ENCODE measurements around the gene MGAT5.
A peak's percentile ranks its signal among the peaks of the same experiment; 100 is the strongest.

Gene MGAT5

DNA sequence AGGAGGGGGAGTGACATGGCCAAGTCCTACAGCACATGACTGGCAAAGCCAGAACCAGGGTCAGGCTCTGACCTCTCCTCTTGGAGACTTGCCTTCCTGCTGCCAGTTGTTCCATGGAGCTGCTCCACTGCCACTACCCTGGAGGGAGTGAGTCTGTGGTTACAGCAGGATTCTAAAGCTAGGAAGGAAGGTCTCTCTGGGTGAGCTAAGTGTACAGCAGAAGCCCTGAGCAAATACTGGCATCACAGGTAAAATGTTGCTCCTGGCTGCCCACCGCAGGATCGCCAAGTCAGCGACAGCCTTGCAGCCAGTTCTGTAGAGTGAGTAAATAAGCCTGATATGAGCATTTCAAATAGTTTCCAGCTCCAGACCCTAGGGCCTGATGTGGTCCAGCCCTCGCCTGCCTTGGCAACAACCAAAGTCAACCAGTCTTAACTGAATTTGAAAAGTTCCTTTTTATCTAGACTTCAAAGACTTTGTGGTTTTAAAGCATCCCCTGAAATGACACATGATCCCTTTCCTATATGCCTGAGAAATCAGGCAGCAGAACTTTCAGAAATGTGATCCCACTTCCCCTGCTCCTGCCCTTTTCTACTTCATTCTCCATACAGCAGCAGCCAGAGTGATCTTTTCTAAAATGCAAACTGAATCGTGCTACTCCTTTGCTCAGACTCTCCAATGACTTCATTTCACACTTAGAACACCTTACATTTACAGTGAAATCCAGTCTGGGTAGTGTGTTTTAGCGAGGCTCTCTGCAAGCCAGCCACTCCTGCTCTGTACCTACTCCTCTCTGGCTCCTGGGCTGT lies 114.3 kb downstream of the MGAT5 start:
- DNase-seq, result peak; percentile 27

DNA sequence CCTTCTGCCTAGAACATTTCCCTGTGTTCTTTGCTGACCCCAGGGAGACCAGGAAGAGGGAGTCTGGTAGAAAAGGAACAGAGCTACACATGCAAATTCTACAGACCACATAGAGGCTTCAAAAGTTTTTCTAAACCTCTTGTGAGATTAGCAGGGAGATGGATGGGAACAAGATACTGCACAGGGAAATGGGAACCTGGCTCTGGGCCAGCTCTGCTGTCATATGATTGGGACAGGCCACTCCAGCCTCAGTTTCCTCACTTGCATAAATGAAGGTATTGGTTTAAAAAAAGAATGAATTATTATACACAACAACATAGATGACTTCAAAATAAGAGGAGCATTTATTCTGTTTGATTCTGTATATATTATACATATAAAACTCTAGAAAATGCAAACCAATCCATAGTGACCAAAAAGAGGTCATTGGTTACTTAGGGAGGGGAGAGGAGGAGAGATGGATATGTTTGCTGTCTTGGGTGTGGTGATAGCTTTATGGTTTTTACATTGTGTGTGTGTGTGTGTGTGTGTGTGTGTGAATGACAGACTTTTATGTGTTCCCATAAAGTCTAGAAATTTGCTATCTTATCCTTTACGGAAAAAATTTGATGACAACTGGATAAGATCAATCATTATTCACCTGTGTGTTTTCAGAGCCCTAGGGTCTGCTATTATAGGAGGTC lies 115.5 kb downstream of the MGAT5 start:
- no peak for DNase-seq

DNA sequence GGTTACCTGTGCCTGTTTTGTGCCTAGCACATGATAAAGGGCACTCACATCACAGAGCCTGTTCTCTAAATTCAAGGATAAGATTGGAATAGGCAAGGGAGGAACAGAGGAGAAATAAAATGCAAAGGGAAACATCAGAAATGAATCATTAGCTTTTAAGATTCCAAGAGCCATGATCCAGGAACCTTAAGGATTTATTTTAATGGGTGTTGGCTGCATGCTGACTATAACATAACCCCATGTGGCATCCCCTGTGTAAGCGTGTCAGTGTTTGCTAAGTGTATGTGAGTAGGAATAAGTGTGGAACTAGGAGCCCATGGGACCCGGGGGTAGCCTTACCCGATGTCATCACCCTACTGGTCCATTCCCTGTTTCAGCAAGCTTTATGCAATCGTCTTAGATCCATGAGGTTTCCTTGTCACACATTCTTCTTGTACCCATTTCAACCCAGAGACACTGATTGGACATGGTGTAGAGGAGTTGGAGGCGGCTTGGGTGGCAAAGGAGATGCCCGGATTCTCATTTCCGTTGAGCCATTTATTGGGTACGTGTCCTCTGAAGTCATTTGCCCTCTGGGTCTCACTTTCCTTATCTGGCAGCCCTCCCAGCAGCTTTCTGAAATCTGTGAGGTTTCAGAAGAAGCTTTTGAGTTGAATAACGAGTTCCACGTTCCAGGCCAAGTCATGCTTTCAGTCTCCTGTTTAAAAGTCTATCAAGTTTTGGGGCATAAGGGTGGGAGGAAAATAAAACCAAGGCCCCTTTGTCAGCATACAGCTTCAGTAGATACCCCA lies 117.0 kb downstream of the MGAT5 start:
- no peak for DNase-seq

DNA sequence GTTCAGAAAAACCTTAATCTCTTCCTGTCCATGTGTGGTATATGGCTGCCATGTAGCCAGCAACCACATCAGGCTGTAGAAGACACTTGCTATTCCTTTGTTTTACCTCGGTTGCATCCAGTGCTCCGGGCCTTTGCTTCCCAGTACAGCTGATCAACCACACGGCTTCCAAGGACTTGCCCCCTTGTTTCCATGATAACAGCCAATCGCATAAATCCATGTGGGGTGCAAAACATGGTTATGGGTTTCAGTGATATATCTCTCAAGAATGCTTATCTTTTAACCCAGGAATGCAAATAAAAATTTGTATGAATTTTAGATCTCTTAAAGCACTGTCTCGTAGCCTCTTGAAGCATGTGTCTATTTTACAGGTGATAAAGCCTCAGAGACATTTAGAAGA lies 118.3 kb downstream of the MGAT5 start:
- no peak for DNase-seq

DNA sequence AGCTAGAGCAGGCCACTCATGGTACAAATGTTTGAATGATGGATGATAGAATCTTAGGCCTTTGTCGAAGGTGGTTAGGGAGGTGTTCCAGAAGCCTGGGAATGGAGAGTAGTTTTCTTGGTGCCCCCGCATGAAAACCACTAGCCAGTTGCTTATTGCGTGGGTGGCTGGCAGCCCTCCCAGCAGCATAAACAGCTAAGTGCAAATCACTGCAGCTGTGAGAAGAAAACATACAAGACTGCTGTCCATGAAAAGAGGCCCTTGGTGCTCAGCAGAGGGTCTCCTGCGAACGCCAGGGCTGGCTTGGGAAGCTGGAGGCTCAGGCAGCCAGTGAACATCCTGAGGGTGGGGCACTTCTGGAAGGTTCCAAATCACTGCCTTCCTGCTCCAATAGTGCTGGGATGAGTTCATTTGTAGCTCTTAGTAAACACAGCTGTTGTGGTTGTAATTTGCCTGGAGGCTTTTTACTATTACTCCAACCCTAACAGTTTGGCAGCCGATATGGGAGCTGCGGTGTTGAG lies 118.8 kb downstream of the MGAT5 start:
- DNase-seq, result no peak

DNA sequence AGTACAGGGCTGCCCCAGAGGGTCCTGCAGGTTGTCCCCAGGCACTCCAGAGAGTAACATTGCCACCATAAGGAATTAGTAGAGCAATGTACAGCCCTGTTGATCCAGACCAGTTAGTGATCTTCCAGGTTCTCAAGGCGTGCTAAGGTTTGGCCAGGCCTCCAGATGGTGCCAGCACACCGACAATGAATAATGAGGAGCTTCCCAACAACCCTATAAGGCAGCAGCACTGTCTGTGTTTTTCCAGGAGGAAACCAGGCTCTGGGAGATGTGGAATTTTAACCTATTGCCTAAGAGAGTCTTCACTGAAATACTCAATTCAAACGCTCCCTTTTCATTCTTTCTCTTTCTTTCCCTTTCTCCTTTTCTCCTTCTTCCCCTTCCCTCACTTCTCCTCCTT lies 122.1 kb downstream of the MGAT5 start:
- DNase-seq, result no peak

DNA sequence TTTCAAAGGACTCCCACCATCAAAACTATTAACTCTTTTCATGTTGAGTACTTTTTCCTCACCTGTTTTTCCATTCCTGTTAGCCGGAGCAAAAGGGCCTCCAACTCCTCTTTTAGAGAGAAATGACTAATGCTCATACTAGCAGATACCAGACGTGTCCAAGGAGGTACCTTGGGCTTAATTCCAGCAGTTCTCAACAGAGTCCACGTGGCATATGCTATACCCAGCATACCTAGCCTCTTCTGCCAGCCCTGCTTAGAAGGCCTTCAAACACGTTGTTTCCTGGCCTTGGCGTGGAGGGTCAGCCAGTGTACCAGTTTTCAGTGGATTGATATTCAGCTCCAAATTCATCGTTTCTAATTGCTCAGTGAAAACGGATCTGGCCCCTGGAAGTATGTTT lies 123.9 kb downstream of the MGAT5 start:
- DNase-seq, result no peak

DNA sequence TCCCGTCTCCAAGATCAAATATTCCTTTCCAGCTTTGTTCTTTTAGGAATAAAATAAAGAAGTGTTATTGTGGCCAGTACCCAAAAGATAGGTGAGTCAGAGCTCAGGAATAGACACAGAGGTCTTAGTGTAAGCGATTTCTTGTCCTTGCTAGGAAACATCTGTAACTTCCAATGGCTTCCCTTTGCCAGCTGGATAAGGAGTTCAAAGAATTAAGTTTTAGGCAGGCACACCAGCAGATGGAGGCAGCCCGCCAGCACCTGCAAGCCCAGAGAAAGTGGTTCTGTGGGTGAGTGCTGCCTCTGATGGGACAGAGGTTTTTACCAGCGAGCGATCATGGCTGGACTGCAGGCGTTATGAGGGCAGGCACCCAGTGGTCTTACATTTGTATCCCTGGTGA lies 125.4 kb downstream of the MGAT5 start:
- DNase-seq, result no peak

DNA sequence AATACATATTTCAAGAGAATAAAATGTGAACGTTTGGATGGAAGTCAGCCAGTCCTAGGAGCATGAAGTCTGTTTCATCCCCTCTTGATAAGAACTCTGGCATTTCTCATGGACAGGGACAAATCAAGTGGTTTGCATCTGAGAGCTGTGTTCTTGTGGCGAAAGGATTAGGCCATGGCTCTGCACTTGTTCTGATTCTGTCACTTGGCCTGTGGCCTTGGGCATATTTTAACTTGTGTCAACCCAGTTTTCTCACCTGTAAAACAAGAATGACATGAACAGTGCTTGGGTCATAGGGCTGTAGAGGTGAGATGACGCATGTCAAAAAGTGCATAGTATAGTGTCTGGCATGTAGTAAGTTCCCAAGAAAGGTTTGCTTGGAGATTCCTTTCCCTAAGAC lies 125.8 kb downstream of the MGAT5 start:
- no peak for DNase-seq

DNA sequence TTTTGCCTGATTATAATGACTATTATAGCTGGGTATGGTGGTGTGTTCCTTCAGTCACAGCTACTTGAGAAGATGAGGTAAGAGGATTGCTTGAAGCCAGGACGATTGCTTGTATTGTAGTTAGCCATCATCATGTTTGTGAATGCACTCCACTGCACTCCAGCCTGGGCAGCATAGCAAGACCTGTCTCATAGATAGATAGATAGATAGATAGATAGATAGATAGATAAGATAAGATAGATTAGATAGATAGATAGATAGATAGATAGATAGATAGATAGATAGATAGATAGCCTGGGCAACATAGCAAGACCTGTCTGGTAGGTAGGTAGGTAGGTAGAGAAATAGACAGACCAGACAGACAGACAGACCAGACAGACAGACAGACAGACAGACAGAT lies 127.3 kb downstream of the MGAT5 start:
- no peak for DNase-seq

DNA sequence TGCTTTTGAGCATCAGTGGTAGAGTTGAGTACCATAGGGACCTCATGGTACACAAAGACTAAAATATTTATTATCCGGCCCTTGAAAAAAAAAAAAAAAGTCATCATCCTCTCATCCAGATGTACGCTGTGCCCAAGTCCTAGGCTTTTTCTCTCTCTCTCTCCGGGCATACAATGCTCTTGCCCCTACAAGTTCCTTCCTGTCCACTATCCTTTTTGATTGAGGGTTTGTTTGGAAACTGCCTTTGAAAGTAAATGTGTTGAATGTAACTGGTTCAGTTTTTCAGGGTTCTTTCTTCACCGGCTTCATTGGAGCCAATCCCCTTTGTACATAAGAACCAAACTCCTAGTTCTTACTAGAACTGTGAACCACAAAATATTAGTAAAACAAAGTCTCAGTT lies 130.3 kb downstream of the MGAT5 start:
- no peak for DNase-seq

DNA sequence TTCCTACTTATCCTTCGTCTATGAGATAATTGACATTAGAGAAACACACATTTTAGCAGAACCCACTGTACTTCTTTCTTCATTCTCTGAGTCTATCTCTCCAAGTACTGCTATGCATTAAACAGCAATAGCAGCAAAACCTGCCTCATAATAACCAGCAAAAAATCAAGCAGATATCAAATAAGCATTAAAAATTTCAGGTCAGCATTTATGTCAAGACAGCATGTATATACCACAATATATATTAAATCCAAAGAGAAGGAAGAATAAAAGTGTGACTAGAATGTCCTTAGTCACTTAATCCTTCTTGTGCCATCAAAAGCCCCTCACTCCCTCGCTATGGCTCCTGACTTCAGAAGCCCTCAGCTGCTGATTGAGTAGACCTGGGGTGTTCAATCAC lies 131.3 kb downstream of the MGAT5 start:
- DNase-seq, result no peak

DNA sequence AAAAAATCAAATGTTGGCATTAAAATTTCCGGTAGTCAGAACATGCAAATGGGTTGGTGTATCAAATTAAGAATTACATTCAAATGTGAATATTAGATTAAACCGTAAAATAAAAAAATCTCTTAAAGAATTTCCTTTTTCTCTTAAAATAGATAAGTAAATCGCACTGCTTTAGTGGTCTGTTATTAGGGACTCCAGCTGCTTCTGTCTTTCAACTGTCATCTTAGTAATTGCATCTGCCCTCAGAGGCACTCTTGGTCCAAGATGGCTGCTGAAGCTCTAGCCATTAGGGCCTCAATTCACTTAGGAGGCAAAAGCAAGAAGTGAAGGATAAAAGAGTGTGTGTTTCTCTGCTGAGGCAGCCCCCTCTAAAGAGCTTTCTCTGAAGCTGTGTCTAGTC lies 132.4 kb downstream of the MGAT5 start:
- DNase-seq, result no peak

DNA sequence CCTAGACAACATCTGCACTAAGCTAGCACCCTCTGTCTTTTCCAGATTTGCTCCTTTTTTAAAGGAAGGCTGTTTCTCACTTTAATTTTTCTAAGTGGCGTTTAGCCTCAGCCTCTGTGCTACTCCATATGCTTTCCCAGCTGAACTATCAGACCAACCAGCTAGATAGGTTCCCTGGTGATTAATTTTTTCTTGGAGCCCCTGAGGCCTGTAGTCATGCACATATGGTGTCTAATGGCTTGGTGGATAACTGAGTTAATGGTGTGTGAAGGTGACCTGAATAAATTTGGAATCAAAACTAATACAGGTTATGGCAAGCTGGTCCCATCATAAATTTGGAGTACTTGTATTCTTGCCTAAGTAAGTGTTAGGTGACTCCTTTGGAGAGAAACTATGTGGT lies 135.5 kb downstream of the MGAT5 start:
- DNase-seq, result no peak

DNA sequence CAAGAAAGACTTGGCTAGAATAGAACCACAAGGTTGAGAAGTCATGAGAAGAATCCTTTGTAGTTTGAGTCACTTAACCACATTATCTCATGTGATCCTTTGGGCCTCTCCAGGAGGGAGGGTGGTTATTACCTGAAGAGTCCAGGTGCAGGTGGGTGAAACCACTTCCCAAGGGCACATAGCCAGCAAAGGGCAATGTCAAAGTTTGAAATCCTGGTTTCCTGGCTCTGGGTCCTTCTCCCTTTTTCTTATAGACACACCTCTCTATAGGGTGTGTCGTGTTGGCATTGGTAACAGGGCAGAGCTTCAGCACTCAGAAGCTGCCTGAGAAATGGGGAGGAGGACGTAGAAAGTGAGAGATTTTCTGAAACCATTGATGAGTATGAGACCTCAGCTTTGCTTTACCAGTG lies 137.9 kb downstream of the MGAT5 start:
- DNase-seq, result no peak

DNA sequence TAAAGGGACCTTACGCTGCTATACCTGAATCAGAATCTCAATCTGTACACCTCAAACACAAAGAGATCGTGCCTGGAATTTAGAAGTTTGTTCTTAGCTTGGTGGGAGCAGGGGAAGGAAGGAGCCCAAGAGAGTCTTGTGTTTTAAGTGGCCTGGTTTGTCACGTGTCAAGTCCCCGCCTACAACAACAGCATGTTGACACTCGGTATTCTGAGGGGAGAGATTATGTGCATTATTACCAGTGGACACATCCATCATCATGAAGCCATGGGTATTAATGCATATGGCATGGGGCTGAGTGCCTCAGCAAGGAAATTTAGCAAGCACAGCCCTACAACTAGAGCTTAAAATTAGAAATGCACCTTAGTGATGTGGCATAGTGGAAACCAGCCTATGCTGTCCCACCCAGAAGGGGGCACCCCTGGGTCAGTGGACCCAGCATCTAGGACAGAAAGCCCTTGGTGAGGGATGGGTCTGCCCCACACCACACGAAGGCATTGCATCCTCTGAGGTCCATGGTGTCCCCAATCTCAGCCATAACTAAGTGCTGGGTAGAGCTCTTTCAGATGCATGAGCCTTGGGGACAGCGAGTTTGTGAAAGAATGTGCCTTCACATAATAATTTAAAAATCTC lies 138.7 kb downstream of the MGAT5 start:
- no peak for DNase-seq

DNA sequence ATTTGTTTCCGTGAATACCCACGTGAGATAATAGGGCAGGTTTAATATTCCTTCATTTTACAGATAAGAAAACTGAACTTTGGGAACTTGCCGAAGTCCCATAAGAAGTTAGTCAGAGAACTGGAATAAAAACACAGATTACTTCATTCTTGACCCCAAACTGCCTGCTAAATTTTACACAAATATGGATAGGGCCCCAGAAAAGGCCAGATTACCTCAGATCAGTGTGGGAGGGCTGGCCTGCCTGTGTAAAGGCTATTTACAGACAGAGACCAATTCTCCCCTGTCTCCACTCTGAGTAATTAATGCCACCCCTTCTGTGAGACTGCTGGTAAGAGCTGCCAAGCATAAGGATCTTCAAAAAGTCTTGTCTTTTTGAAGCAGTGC lies 139.2 kb downstream of the MGAT5 start:
- DNase-seq, result no peak

DNA sequence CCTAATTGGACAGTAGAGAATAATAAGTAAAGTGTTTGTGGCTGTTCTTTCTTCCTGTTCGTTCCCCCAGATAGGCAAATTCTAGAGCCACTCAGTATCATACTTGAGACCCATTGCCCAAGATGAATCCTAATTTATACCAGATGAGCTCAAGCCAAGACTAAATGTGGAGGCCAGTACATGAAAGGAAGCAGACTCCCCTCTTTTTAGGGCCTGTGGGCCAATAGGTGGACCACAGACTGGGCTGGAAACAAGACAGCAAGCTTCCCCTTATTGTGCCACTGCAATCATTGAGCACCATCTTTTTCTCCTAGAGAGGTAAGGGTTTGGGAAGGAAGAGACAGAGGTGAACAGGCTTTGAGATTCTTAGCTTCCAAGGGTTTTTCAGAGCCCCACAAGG lies 141.9 kb downstream of the MGAT5 start:
- DNase-seq, result no peak

DNA sequence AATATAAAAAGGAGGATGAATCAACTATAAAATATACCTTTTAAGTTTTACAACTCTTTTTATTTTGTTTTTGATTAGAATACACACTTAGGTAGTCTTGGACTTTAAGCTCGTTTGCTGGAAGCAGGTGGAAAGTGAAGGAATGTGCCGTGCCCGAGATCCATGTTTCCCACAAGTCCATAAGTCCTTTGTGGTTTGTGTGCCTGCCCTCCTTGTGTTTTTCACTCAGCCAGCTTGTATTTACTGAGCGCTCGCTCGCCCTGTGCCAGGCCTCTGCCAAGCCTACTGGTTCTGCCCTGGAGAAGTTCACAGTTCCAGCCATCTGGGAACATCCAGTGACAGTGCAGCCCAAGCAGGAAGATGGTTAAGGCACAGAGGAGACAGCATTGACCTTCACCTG lies 142.6 kb downstream of the MGAT5 start:
- no peak for DNase-seq

DNA sequence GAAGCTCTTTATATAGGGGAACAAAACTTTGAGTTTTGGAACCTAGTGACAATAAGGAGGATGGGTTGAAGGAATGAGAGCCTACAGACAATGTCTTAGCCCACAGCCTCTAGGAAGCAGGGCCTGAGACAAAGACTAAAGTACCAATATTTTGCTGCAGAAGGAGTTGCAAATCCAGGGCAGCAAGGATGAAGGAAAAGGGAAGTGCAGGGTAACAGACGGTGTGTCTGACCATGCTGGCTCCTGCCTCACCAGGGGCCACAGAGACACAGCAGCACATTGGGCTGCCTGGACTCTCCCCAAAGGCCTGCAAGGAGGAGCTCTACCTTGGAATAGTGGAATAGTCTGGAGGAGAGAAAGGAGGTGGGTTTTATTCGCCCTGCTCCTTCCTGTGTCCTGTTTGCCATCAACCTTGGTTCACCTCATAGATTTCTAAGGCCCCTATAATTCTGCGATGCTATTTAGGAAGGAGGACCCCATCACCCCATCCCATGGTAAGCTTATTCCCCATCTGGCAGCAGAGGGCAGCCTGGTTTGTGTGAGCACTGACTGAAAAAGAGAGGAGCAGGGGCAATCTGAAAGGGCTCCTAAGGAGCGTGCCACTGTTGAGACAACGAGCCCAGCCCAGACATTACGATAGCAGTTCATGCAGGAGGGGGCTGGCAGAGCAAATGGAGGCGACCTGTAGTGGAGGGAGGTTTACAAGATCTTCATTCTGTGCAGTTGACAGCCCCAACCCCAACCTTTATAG lies 143.4 kb downstream of the MGAT5 start:
- no peak for DNase-seq

DNA sequence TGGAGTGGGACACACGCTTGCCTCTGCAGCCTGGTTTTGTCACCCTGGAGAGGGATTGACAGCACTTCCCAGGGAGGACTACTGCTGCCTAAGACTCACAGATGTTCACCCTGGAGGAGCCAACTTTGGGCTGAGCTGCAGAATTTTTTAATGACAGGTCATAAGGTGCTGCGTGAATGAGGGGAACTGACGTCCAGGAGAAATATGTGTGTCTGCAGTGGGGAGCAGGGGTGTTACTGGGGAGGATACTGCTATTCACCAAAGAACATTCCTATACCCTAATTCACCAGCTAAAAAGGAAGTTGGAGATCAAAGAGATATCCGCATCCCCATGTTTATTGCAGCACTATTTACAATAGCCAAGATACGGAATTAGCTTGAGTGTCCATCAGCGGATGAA lies 144.4 kb downstream of the MGAT5 start:
- no peak for DNase-seq

DNA sequence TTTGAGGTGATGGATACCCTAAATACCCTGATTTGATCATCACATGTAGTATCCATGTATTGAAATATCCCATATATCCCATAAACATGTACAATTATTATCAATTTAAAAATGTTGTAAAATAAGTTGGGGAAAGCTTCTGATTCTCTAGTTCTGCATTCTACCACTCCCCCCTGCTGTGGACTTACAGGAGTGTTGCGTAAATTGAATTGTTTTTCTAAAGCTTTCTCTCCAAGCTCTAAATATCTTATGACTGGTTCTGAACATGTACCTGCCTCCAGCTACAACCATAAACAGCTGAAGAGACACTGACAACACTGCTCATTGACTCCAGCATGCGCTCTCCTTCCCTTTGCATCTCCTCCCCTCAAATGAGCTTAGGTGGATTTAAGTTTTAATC lies 145.2 kb downstream of the MGAT5 start:
- DNase-seq, result no peak

All from right kidney (tissue), 1 donor.